Thoracic aorta (tissue), 2 donors: ENCODE measurements around the gene DAGLA. TPM values are rescaled to one million over a fixed set of nuclear protein-coding genes. Genes with fewer than 3 reads are reported as not detected.

Experiments used
- ATAC-seq: fragments of 150-250 bp; one replicate; pipeline ENCODE4 v1.8.0; 2017; ENCODE audit warnings: low read depth; ENCODE audit not compliant: insufficient number of reproducible peaks, low FRiP score
- DNase-seq: peaks from one replicate; pipeline ENCODE4 v3.0.0-alpha.2; 2020; ENCODE audit warnings: low spot score
- H3K27ac ChIP-seq, 2 donors: fragments of 200-600 bp; sonication (generic); 1 replicate in 1 of 2; 2 replicates in 1 of 2; pipeline ENCODE4 v1.5.1; 2016; ENCODE audit warnings: mild to moderate bottlenecking in 2 of 2, moderate library complexity in 2 of 2
- H3K27me3 ChIP-seq: fragments of 200-600 bp; sonication (generic); replicated peaks from 2 replicates; pipeline ENCODE4 v1.6.0; 2016; ENCODE audit warnings: mild to moderate bottlenecking; ENCODE audit not compliant: insufficient read depth
- H3K36me3 ChIP-seq: fragments of 200-600 bp; sonication (generic); one replicate; pipeline ENCODE4 v1.5.1; 2016
- H3K4me1 ChIP-seq, 2 donors: fragments of 200-600 bp; sonication (generic); 1 replicate in 1 of 2; 2 replicates in 1 of 2; pipeline versions ENCODE4 v1.5.1 to v1.6.0; 2016; ENCODE audit warnings: low read depth in 2 of 2, mild to moderate bottlenecking in 1 of 2; ENCODE audit not compliant: control insufficient read depth in 1 of 2
- H3K4me3 ChIP-seq: fragments of 200-600 bp; sonication (generic); 2 replicates; pipeline ENCODE4 v1.5.1; 2016; ENCODE audit warnings: mild to moderate bottlenecking
- H3K9me3 ChIP-seq: fragments of 200-600 bp; sonication (generic); 2 replicates; pipeline ENCODE4 v1.5.1; 2016
- CTCF ChIP-seq: fragments of 200-600 bp; sonication (generic); IDR thresholded peaks from one replicate; pipeline ENCODE4 v1.5.1; 2019; ENCODE audit warnings: antibody characterized with exemption
- total RNA-seq, 2 donors: library from RNA; depleted of rRNA; stranded (reverse); fragments of >200 nt; gene quantifications; one replicate each; pipeline versions ENCODE4 v1.1.0 to v1.2.3, GENCODE V29; 2016

DAGLA gene
- total RNA-seq, 2 donors from 2014 or later: 1.2 to 1.4 TPM

GRCh38 chr11:61700720-61701119, 20.5 kb downstream of the DAGLA start:
- H3K27me3 ChIP-seq: no peaks in the 10 kb centered on the region
- no peaks in the 10 kb centered on the region for H3K36me3 ChIP-seq
- DNase-seq (no peak), ATAC-seq (no peak)
- TF ChIP-seq CTCF: no peak
- no peak overlapping the region for H3K4me3 ChIP-seq
- H3K9me3 ChIP-seq: no peaks in the 10 kb centered on the region
- H3K4me1 ChIP-seq: peaks cover 1 to 20% of the 10 kb centered on the region in 2 donors
- no peak overlapping the region for H3K27ac ChIP-seq

- DNase-seq (no peak), ATAC-seq (no peak)
- no peaks in the 10 kb centered on the region for H3K9me3 ChIP-seq
- no peak overlapping the region for H3K27ac ChIP-seq
- TF ChIP-seq CTCF: no peak
- H3K27me3 ChIP-seq: no peaks in the 10 kb centered on the region
- no peaks in the 10 kb centered on the region for H3K36me3 ChIP-seq
- peaks cover 0 to 13% of the 10 kb centered on the region in 2 donors for H3K4me1 ChIP-seq
- no peak overlapping the region for H3K4me3 ChIP-seq
Observed at GRCh38 chr11:61701242-61701886, 21.2 kb downstream of the DAGLA start.

- no peaks in the 10 kb centered on the region for H3K9me3 ChIP-seq
- H3K4me3 ChIP-seq: no peak overlapping the region
- peaks cover 0 to 11% of the 10 kb centered on the region in 2 donors for H3K4me1 ChIP-seq
- no peaks in the 10 kb centered on the region for H3K27me3 ChIP-seq
- no peak for ATAC-seq
- no peak overlapping the region for H3K27ac ChIP-seq
- no peaks in the 10 kb centered on the region for H3K36me3 ChIP-seq
- no peak for DNase-seq
- no peak for TF ChIP-seq CTCF
Observed at GRCh38 chr11:61702701-61703312, 22.6 kb downstream of the DAGLA start.

GRCh38 chr11:61704838-61705237, 24.6 kb downstream of the DAGLA start:
- Histone ChIP-seq H3K9me3 (no peaks in the 10 kb centered on the region), H3K27me3 (no peaks in the 10 kb centered on the region), H3K4me1 (no peaks in the 10 kb centered on the region), H3K4me3 (no peak overlapping the region), H3K27ac (no peak overlapping the region), H3K36me3 (no peaks in the 10 kb centered on the region)
- ATAC-seq (no peak), DNase-seq (no peak)
- no peak for TF ChIP-seq CTCF

GRCh38 chr11:61706452-61707400, 26.5 kb downstream of the DAGLA start:
- ATAC-seq: no peak
- TF ChIP-seq CTCF: no peak

More at GRCh38 chr11:61706452-61707400, 26.5 kb downstream of the DAGLA start:
- H3K27ac ChIP-seq: no peak overlapping the region
- H3K27me3 ChIP-seq: no peaks in the 10 kb centered on the region
- no peaks in the 10 kb centered on the region for H3K4me1 ChIP-seq
- H3K4me3 ChIP-seq: no peak overlapping the region
- DNase-seq: no peak
- no peaks in the 10 kb centered on the region for H3K36me3 ChIP-seq
- H3K9me3 ChIP-seq: no peaks in the 10 kb centered on the region
